ENCODE data around the gene TGFB2. TPM values are rescaled to one million over a fixed set of nuclear protein-coding genes. Genes with fewer than 3 reads are reported as not detected.

TGFB2 gene
- total and polyA plus RNA-seq, 7 donors, result 0.23 to 11.8 (median 6.3) TPM

DNA sequence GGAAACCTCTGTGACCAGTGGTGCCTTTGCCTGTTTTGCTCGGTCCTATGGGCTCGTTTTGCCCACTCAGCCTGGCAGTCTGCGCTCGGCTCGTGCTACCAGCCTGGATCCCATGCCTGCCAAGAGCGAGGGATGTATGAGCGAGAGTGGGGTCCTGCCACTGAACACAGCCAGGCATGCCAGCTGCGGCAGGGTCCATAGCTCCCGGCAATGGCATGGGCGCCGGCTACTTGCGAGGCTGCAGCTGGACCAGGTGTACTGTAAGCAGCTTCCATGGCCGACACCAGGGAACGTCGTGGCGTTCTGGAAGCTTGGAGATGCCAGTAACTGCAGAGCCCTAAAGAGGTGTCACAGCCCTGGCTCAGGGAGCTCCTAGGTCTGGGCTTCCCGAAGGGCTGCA lies 22.4 kb upstream of the TGFB2 start:
- WGBS, 2 donors, result 97% methylated on average over 17 of the region's 17 CpGs
- peaks cover 0 to 23% (median 5%) of the 10 kb centered on the region in 4 donors for H3K36me3 ChIP-seq
- no peaks in the 10 kb centered on the region for H3K9me3 ChIP-seq
- H3K4me1 ChIP-seq, result no peaks in the 10 kb centered on the region
- H3K27ac ChIP-seq, result no peak overlapping the region
- H3K27me3 ChIP-seq, result no peaks in the 10 kb centered on the region
- DNase-seq, result no peak
- H3K4me3 ChIP-seq, result no peak overlapping the region
- intact Hi-C loops (cut with DNase I), result no loop called here
- no peak for TF ChIP-seq POLR2A (IDR thresholded peaks at IDR 0.05)
- no peak for TF ChIP-seq POLR2AphosphoS5 (IDR thresholded peaks at IDR 0.05)
- TF ChIP-seq, protein P1, sequence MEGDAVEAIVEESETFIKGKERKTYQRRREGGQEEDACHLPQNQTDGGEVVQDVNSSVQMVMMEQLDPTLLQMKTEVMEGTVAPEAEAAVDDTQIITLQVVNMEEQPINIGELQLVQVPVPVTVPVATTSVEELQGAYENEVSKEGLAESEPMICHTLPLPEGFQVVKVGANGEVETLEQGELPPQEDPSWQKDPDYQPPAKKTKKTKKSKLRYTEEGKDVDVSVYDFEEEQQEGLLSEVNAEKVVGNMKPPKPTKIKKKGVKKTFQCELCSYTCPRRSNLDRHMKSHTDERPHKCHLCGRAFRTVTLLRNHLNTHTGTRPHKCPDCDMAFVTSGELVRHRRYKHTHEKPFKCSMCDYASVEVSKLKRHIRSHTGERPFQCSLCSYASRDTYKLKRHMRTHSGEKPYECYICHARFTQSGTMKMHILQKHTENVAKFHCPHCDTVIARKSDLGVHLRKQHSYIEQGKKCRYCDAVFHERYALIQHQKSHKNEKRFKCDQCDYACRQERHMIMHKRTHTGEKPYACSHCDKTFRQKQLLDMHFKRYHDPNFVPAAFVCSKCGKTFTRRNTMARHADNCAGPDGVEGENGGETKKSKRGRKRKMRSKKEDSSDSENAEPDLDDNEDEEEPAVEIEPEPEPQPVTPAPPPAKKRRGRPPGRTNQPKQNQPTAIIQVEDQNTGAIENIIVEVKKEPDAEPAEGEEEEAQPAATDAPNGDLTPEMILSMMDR (IDR thresholded peaks at IDR 0.05), result no peak
- TF ChIP-seq EP300 (IDR thresholded peaks at IDR 0.05), result no peak

DNA sequence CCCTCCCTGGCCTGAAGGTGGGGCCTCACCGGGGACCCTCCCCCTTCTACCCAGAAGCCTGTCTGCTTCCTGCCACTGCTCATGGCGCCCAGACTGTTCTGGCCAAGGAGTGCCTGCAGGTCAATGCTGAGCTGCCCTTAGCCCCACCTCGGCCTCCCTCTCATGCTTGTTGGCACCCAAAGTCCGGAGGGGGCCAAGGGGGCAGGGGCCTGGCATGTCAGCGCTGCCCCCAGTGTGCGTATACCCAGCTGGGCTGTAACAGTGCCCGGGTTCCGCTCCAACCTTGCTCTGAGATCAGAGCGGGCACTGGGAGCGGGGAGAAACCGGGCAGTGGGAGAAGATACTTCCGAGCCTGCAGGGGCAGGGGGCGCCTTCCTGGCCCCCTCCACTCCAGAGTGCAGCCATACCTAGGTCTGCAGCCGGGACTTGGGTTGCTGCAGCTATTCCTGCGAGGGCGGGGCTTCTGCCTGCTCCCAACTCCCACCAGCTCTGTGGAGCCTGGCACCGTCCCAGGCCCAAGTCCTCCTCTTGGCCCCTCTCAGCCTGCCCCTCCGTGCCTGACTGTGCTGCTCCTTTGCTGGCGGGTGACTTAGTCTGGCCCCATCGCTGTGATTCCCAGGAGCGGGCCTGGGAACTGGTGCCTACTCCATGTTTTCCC lies 21.4 kb upstream of the TGFB2 start:
- H3K27me3 ChIP-seq, result no peaks in the 10 kb centered on the region
- TF ChIP-seq POLR2AphosphoS5 (IDR thresholded peaks at IDR 0.05) (no peak), EP300 (IDR thresholded peaks at IDR 0.05) (no peak), POLR2A (IDR thresholded peaks at IDR 0.05) (no peak)
- TF ChIP-seq, protein P1 (IDR thresholded peaks at IDR 0.05), result no peak
- WGBS, 2 donors, result 97% methylated on average over 21 of the region's 21 CpGs
- intact Hi-C loops (cut with DNase I), result no loop called here
- H3K27ac ChIP-seq, result no peak overlapping the region
- DNase-seq, result peak; percentile 62
- H3K9me3 ChIP-seq, result no peaks in the 10 kb centered on the region
- no peak overlapping the region for H3K4me3 ChIP-seq
- H3K4me1 ChIP-seq, result no peaks in the 10 kb centered on the region
- H3K36me3 ChIP-seq, result peaks cover 0 to 23% (median 5%) of the 10 kb centered on the region in 4 donors

DNA sequence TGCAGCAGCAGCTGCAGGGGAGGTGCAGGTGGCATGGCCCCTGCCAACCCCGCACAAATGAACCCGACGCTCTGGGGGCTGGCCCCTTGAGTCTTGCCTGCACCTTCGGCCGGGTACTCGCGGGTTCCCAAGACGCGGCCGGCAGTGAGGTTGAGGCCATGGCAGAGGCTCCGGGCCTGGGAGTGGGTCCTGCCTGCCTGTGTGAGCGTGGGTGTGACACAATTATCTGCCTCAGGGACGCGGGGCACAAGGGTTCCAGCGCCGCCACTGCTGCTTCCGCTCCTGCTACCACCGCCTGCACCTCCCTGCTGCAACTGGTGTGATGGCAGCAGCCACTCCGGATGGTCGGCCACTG lies 20.9 kb upstream of the TGFB2 start:
- no peak for DNase-seq
- intact Hi-C loops (cut with DNase I), result no loop called here
- WGBS, 2 donors, result 95 to 97% methylated on average over 20 of the region's 20 CpGs

DNA sequence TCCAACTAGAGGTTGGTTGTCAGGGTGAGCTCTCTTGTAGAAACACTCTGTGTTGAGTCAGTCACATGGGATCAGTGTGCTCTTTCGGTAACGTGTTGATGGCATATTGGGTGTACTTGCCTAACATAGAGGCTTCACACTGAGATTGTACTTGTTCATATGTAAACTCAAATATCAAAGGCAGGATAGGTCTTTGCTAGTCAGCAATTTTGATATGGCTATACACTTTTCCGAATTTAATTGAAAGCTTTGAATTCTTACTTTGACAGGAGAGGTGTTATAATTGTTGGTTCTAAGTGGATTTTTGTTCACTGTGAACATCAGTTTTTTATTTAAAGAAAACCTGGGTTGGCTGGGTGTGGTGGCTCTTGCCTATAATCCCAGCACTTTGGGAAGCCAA lies 16.4 kb upstream of the TGFB2 start:
- intact Hi-C loops (cut with DNase I), result no loop called here
- 87 to 91% methylated on average over 3 of the region's 3 CpGs for WGBS, 2 donors
- H3K36me3 ChIP-seq, result peaks cover 0 to 10% (median 0%) of the 10 kb centered on the region in 4 donors

More for the DNA sequence above, 20.9 kb upstream of the TGFB2 start:
- no peaks in the 10 kb centered on the region for H3K27me3 ChIP-seq
- no peak overlapping the region for H3K27ac ChIP-seq
- H3K4me1 ChIP-seq, result no peaks in the 10 kb centered on the region
- peaks cover 0 to 23% (median 5%) of the 10 kb centered on the region in 4 donors for H3K36me3 ChIP-seq
- H3K4me3 ChIP-seq, result no peak overlapping the region
- no peaks in the 10 kb centered on the region for H3K9me3 ChIP-seq
- TF ChIP-seq POLR2AphosphoS5 (IDR thresholded peaks at IDR 0.05) (no peak), EP300 (IDR thresholded peaks at IDR 0.05) (no peak), POLR2A (IDR thresholded peaks at IDR 0.05) (no peak)
- TF ChIP-seq, protein P1 (IDR thresholded peaks at IDR 0.05), result no peak

More for the DNA sequence above, 16.4 kb upstream of the TGFB2 start:
- Histone ChIP-seq H3K4me3 (no peak overlapping the region), H3K9me3 (no peaks in the 10 kb centered on the region), H3K4me1 (no peaks in the 10 kb centered on the region), H3K27me3 (no peaks in the 10 kb centered on the region), H3K27ac (no peak overlapping the region)
- DNase-seq, result no peak
- TF ChIP-seq, protein P1 (IDR thresholded peaks at IDR 0.05), result no peak
- no peak for TF ChIP-seq POLR2AphosphoS5 (IDR thresholded peaks at IDR 0.05)
- no peak for TF ChIP-seq EP300 (IDR thresholded peaks at IDR 0.05)

All from sigmoid colon (tissue), 7 donors.